Body of pancreas (tissue), 4 donors: ENCODE data around the gene SCRT2.

Experiments used
- POLR2A ChIP-seq, 3 donors: fragments of 450-650 bp; IDR thresholded peaks; one replicate each; pipeline ENCODE4 v1.6.1; 2016; ENCODE audit warnings: antibody characterized with exemption in 3 of 3, mild to moderate bottlenecking in 2 of 3
- TF ChIP-seq, protein P1 (sequence below), 7 experiments: fragments of 450-650 bp in 4 of 7; fragments of 200-600 bp in 3 of 7; sonication (generic) in 3 of 7; IDR thresholded peaks; one replicate each; pipeline ENCODE4 v1.5.1; 2016 to 2019; ENCODE audit warnings: antibody characterized with exemption in 7 of 7

DNA sequence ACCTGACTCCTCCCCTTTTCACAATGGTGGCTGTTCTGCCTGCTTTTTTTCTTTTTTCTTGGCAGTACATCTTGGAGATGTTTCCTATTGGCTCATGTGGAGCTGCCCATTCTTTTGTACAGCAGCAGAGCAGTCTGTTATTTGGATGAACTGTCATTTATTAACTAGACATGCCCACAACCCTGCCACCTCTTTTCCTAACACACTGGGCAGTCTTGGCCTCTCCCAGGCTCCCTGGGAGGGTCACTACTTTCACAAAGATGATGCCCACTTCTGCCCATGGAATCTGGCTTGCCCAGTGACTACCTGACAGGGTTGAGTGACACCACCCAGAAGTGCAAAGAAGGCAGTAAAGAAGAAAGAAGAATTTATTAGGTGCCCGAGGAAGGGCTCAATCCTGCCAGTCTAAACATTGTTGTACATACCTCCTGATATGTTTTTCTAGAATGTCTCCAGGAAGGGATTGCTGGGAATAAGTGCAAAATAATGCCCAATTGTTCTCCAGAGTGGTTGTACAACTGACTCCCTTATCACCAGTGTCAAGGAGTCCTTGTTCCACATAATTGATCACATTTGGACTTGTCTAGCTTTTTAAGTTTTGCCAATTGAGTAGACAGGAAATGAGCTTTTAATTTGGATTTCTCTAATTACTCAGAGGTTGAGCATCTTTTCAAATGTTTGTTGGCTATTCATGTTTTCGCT lies 19.7 kb upstream of the SCRT2 start:
- TF ChIP-seq, protein P1, sequence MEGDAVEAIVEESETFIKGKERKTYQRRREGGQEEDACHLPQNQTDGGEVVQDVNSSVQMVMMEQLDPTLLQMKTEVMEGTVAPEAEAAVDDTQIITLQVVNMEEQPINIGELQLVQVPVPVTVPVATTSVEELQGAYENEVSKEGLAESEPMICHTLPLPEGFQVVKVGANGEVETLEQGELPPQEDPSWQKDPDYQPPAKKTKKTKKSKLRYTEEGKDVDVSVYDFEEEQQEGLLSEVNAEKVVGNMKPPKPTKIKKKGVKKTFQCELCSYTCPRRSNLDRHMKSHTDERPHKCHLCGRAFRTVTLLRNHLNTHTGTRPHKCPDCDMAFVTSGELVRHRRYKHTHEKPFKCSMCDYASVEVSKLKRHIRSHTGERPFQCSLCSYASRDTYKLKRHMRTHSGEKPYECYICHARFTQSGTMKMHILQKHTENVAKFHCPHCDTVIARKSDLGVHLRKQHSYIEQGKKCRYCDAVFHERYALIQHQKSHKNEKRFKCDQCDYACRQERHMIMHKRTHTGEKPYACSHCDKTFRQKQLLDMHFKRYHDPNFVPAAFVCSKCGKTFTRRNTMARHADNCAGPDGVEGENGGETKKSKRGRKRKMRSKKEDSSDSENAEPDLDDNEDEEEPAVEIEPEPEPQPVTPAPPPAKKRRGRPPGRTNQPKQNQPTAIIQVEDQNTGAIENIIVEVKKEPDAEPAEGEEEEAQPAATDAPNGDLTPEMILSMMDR (IDR thresholded peaks at IDR 0.05): no peak
- TF ChIP-seq POLR2A (IDR thresholded peaks at IDR 0.05): no peak
